Heart right ventricle (tissue), 16 donors: ENCODE results near the gene FAM187B. TPM values are rescaled to one million over a fixed set of nuclear protein-coding genes. Genes with fewer than 3 reads are reported as not detected.

Experiments used
- ATAC-seq, 8 donors: fragments of 200-7000 bp; cut with Tn5 transposase; one replicate each; pipeline ENCODE4 v1.9.1; 2020; ENCODE audit warnings: mild to moderate bottlenecking in 8 of 8, moderate library complexity in 8 of 8, moderate number of reproducible peaks in 1 of 8
- DNase-seq, 2 donors: peaks; one replicate each; pipeline ENCODE4 v3.0.0-alpha.2; 2020
- H3K27ac ChIP-seq, 10 donors: fragments of 200-600 bp; sonication (generic) in 2 of 10; one replicate each; pipeline versions ENCODE4 v1.5.0 to v1.8.0; 2020 to 2022; ENCODE audit warnings: mild to moderate bottlenecking in 3 of 10
- H3K27me3 ChIP-seq, 7 donors: fragments of 200-600 bp; one replicate each; pipeline ENCODE4 v1.8.0; 2021 to 2022; ENCODE audit warnings: mild to moderate bottlenecking in 2 of 7
- H3K36me3 ChIP-seq, 9 donors: fragments of 200-600 bp; sonication (generic) in 1 of 9; one replicate each; pipeline versions ENCODE4 v1.5.0 to v1.8.0; 2020 to 2022; ENCODE audit warnings: mild to moderate bottlenecking in 2 of 9
- H3K4me1 ChIP-seq, 9 donors: fragments of 200-600 bp; sonication (generic) in 1 of 9; one replicate each; pipeline versions ENCODE4 v1.5.0 to v1.8.0; 2020 to 2022; ENCODE audit warnings: mild to moderate bottlenecking in 4 of 9
- H3K4me3 ChIP-seq, 10 donors: fragments of 200-600 bp; sonication (generic) in 2 of 10; one replicate each; pipeline versions ENCODE4 v1.5.0 to v1.8.0; 2020 to 2022; ENCODE audit warnings: mild to moderate bottlenecking in 7 of 10, moderate library complexity in 2 of 10
- H3K9me3 ChIP-seq, 11 donors: fragments of 200-600 bp in 10 of 11; sonication (generic) in 2 of 11; one replicate each; pipeline versions ENCODE4 v1.5.0 to v1.8.0; 2013 to 2022; ENCODE audit warnings: mild to moderate bottlenecking in 2 of 11, control low read depth in 1 of 11, moderate library complexity in 1 of 11
- CTCF ChIP-seq, 9 donors: fragments of 200-600 bp; sonication (generic) in 2 of 9; IDR thresholded peaks; one replicate each; pipeline versions ENCODE4 v1.5.0 to v1.8.0; 2021 to 2022; ENCODE audit warnings: antibody characterized with exemption in 9 of 9, mild to moderate bottlenecking in 5 of 9, moderate library complexity in 1 of 9
- WGBS, 2 donors: extraction: QIAGEN DNeasy Blood & Tissue Kit; methylation state at CpG; one replicate each; pipeline ENCODE4 v1.1.7; 2013; ENCODE audit warnings: inconsistent platforms in 1 of 2; 5-methylcytosine and 5-hydroxymethylcytosine counted together
- intact Hi-C, 10 donors: fragments of 100-400 bp; cut with DNase I; formaldehyde crosslinking; loops; one replicate each; pipeline versions ENCODE4 v1.11.1 to v1.14.2; 2022
- polyA plus RNA-seq, 2 donors: library from polyadenylated mRNA; stranded (reverse); fragments of 200-250 nt; gene quantifications; one replicate each; pipeline ENCODE4 v1.2.3, GENCODE V29; 2013
- total RNA-seq, 10 donors: library from RNA; stranded (reverse); fragmentation: NEBNext Ultra II Directional in 3 of 10; extraction: Animal tissue kit (Norgen Biotek cat#: 25700) in 3 of 10; gene quantifications; one replicate each; pipeline versions ENCODE4 v1.2.1 to v1.2.4, GENCODE V29; 2021 to 2023
- donor health status: Arrhythmogenic right ventricular cardiomyopathy.
- donor health status: ischemic (EF 13 %, LVEDD 7.1; RV severe dilation, severe dysfunction).
- donor health status: healthy with polysubstance abuse.
- donor health status: DM: no; HTN: yes; CAD: no.
- donor health status: DM: no; HTN: no; CAD: no.
- donor health status: ischemic (EF 25% LVEDD 6.9; RV normal size, moderate dysfunction).
- donor health status: ischemic (EF 25% LVEDD 5.7; RV mildly dilated, moderate dysfunction).
- donor health status: healthy.
- donor health status: DM: yes; HTN: yes; CAD: no.
- donor health status: Ischemic cardiomyopathy.
- donor health status: ischemic (EF 35%, LVEDD 5.7; RV mildly dilated, moderate dysfunction).
- donor health status: nonischemic (EF 11% LVEDD 7.7; RV severe dilation, severe dysfunction).
- donor health status: DM: yes; HTN: yes; CAD: no.
- donor health status: PGD.
- donor health status: ischemic (EF 29% LVEDD 5.4; RV normal size, mild dysfunction).
- donor health status: nonischemic (EF 23%, LVEDD 6.1; RV moderate dilation, normal function).

The FAM187B gene
- total and polyA plus RNA-seq, 12 donors, result 0.48 TPM; not detected in 11

GRCh38 chr19:35195830-35196229 is 32.7 kb downstream of the FAM187B start:
- ATAC-seq, result no peak
- H3K4me1 ChIP-seq, result peaks cover 0 to 6% (median 0%) of the 10 kb centered on the region in 9 donors
- 65 to 67% methylated on average over 2 of the region's 2 CpGs for WGBS, 2 donors
- H3K27ac ChIP-seq, result no peak overlapping the region
- H3K36me3 ChIP-seq, result no peaks in the 10 kb centered on the region
- H3K27me3 ChIP-seq, result peaks cover 0 to 4% (median 0%) of the 10 kb centered on the region in 7 donors
- peaks cover 0 to 7% (median 0%) of the 10 kb centered on the region in 11 donors for H3K9me3 ChIP-seq
- intact Hi-C loops, result no loop called here
- no peak overlapping the region for H3K4me3 ChIP-seq
- TF ChIP-seq CTCF (IDR thresholded peaks at IDR 0.05), result no peak
- no peak for DNase-seq

GRCh38 chr19:35194012-35194984 is 34.2 kb downstream of the FAM187B start:
- intact Hi-C loops, result no loop called here

GRCh38 chr19:35184884-35185283 is 43.7 kb downstream of the FAM187B start:
- DNase-seq (no peak), ATAC-seq (no peak)
- H3K27ac ChIP-seq, result no peak overlapping the region
- no peak for TF ChIP-seq CTCF (IDR thresholded peaks at IDR 0.05)
- H3K27me3 ChIP-seq, result no peaks in the 10 kb centered on the region
- 78 to 82% methylated on average over 2 of the region's 2 CpGs for WGBS, 2 donors
- peaks cover 0 to 24% (median 7%) of the 10 kb centered on the region in 11 donors for H3K9me3 ChIP-seq
- no peaks in the 10 kb centered on the region for H3K4me1 ChIP-seq
- H3K36me3 ChIP-seq, result no peaks in the 10 kb centered on the region
- no peak overlapping the region for H3K4me3 ChIP-seq
- intact Hi-C loops, result no loop called here

More at GRCh38 chr19:35194012-35194984, 34.2 kb downstream of the FAM187B start:
- no peak overlapping the region for H3K4me3 ChIP-seq
- H3K36me3 ChIP-seq, result no peaks in the 10 kb centered on the region
- ATAC-seq, result no peak
- no peak for TF ChIP-seq CTCF (IDR thresholded peaks at IDR 0.05)
- peaks cover 0 to 7% (median 0%) of the 10 kb centered on the region in 11 donors for H3K9me3 ChIP-seq
- peaks cover 0 to 5% (median 0%) of the 10 kb centered on the region in 7 donors for H3K27me3 ChIP-seq
- DNase-seq, result no peak
- no peak overlapping the region for H3K27ac ChIP-seq
- WGBS, 2 donors, result 74 to 77% methylated on average over 9 of the region's 9 CpGs
- H3K4me1 ChIP-seq, result no peaks in the 10 kb centered on the region

- no peaks in the 10 kb centered on the region for H3K36me3 ChIP-seq
- no peak for DNase-seq
- intact Hi-C loops, result no loop called here
- no peak for TF ChIP-seq CTCF (IDR thresholded peaks at IDR 0.05)
- H3K9me3 ChIP-seq, result peaks cover 0 to 24% (median 7%) of the 10 kb centered on the region in 11 donors
- no peak for ATAC-seq
- no peak overlapping the region for H3K4me3 ChIP-seq
- H3K4me1 ChIP-seq, result no peaks in the 10 kb centered on the region
- H3K27me3 ChIP-seq, result peaks cover 0 to 3% (median 0%) of the 10 kb centered on the region in 7 donors
- WGBS, 2 donors, result 88 to 89% methylated on average over 1 of the region's 1 CpG
- no peak overlapping the region for H3K27ac ChIP-seq
These were observed 44.3 kb downstream of the FAM187B start for GRCh38 chr19:35184267-35184666.
